ENCODE results near the gene SLC7A6. TPM values are rescaled to one million over a fixed set of nuclear protein-coding genes. Genes with fewer than 3 reads are reported as not detected.

Gene SLC7A6
- total RNA-seq, 1 donor from 2014 or later = 10.9 TPM

DNA sequence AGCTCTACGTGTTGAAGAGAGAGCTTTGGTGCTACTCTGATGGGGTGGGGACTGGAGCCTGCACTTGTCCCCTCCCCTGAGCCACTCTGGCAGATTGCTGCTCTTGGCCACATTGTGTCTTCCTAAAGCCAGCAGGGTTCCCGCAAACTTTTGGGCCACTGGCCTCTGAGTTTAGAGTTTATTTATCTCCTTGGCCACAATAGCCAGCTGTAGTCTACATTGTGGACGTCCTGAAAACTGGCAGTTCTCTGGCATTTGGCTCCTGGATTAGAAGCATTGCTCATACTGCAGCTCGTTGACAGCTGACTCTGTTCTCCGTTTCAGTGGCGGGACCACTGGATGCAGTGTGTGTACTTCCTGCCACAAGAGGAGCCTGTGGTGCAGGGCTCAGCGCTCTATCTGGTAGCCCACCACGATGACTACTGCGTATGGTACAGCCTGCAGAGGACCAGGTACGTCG lies 81.1 kb downstream of the SLC7A6 start:
- DNase-seq (ENCODE audit: low read depth in 2 of 2) = no peak

GRCh38 chr16:68345958-68346635 lies 81.8 kb downstream of the SLC7A6 start:
- DNase-seq (ENCODE audit: low read depth in 2 of 2) = no peak

GRCh38 chr16:68346892-68347480 lies 82.7 kb downstream of the SLC7A6 start:
- no peak for DNase-seq (ENCODE audit: low read depth in 2 of 2)

- DNase-seq (ENCODE audit: low read depth in 2 of 2) = no peak
These were observed 83.3 kb downstream of the SLC7A6 start for GRCh38 chr16:68347605-68348004.

- DNase-seq (ENCODE audit: low read depth in 2 of 2) = no peak
These were observed 84.5 kb downstream of the SLC7A6 start for GRCh38 chr16:68348639-68349445.

DNA sequence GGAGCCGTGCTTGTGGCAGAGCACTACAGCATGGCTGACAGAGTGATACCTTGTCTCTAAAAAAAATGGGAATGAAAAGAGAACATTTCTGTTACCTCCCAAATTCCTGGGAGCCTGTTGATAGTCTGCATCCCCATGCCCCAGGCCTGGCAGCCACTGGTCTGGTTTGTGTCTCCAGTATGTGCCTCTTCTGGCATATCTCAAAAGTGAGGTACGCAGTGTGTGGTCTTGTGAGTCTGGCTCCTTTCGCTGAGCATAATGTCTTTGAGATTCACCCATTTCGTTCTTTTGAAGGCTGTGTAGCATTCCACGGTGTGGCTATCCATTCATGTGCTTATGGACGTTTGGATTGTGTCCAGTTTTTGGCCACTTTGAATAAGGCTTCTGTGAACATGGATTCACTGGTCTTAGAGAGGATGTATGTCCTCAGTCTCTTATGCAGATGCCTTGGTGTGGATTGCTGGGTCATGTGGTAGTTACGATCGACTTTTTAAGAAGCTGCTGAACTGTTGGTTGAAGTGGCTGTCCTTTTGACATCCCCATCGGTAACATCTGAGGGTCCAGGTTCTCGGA lies 85.6 kb downstream of the SLC7A6 start:
- DNase-seq (ENCODE audit: low read depth in 2 of 2) = no peak

- no peak for DNase-seq (ENCODE audit: low read depth in 2 of 2)
These were observed 86.6 kb downstream of the SLC7A6 start for GRCh38 chr16:68350813-68351350.

Other genes with a start within 250 kb of the SLC7A6 start
- under 0.01 TPM in 1 of 2 replicates, not detected in the other for gene DPEP2NB, start 248.6 kb upstream of the SLC7A6 start, total RNA-seq
- gene DDX28, start 241.3 kb upstream of the SLC7A6 start, total RNA-seq = 12.0 and 19.8 TPM in 2 replicates
- gene DUS2, start 241.2 kb upstream of the SLC7A6 start, total RNA-seq = 13.7 and 17.7 TPM in 2 replicates
- 13.1 and 18.5 TPM in 2 replicates for gene NFATC3, start 179.2 kb upstream of the SLC7A6 start, total RNA-seq
- gene ESRP2, start 28.4 kb upstream of the SLC7A6 start, total RNA-seq = 0.44 and 1.6 TPM in 2 replicates
- gene PLA2G15, start 19.2 kb upstream of the SLC7A6 start, total RNA-seq = 14.4 and 23.0 TPM in 2 replicates
- gene SLC7A6OS, start 46.4 kb downstream of the SLC7A6 start, total RNA-seq = 8.3 and 10.3 TPM in 2 replicates
- 20.9 and 22.0 TPM in 2 replicates for gene PRMT7, start 46.5 kb downstream of the SLC7A6 start, total RNA-seq
- gene SMPD3, start 184.0 kb downstream of the SLC7A6 start, total RNA-seq = under 0.01 TPM in 2 replicates

Measured in lung microvascular endothelial cell (primary cell).